T-helper 1 cell treated with Interleukin-12 subunit alpha and Interleukin-12 subunit beta and Interleukin-4 antibody, amounts not matched to agents 30 ng/mL and 1 ng/mL, for 36 hours (primary cell): ENCODE measurements around the gene AMN1. TPM values are rescaled to one million over a fixed set of nuclear protein-coding genes. Genes with fewer than 3 reads are reported as not detected.
"Not testable (repeated sequence)": the region's sequence is repeated elsewhere in the genome, so short reads cannot be mapped to it uniquely, and the experiment has no call there.

ENCODE experiments used
- intact Hi-C: fragments of 100-400 bp; cut with micrococcal nuclease; formaldehyde crosslinking; loops from one replicate; pipeline ENCODE4 v1.15.1; 2024
- total RNA-seq: library from RNA; stranded (reverse); gene quantifications from 2 replicates; pipeline ENCODE4 v1.2.3, GENCODE V29; 2022

Gene AMN1
- 4.0 and 5.0 TPM in 2 replicates for total RNA-seq

DNA sequence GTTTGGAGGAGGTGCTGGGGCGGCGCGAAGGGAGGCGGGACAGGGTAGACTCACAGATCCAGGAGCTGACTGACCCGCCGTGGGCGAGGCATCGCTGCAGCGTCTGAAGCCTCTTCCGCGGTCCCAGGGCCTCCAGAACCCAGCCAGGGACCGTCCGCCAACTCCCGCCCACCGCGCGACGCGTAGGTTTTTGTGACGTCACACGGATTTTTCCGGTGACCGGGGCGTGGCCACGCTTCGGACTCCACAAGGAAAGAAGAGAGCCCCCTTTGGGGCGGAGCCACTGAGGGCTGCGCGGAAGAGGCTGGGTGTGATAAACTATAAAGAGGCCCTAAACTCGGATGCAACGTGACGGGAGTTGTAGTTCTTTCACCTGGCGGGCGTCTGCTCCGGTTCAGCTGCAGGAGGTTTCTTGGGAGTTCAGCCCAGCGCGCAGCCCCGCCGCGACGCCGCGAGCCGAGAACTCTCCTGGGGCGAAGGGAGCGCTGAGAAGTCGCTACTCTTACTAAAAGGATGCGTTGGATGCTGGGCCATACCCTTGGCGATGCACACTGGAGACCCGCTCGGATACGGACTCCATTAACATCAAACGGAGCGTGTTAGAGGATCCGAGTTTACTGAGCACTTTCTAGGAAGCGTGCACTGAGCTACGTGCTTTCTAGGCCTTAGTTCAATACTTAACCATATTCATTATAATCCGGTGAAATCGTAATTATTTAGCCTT, at the start of gene AMN1:
TSS of gene AMN1 (minus strand) at position 105 of the 724 bp plus-strand sequence. CDS start at position 92, 13 bp downstream.
- intact Hi-C loops: loop anchor here (1.0 to 5.0 kb wide), 15 partner anchors 17 to 1026 kb away; partner anchors contain the start of genes BICD1, CAPRIN2, DDX11 and ETFBKMT

- intact Hi-C loops: loop anchor here (5.0 kb wide), 1 partner anchor 48 kb away; no protein-coding TSS in a partner anchor
These were observed 45.0 kb upstream of the AMN1 start for GRCh38 chr12:31773867-31774266.

DNA sequence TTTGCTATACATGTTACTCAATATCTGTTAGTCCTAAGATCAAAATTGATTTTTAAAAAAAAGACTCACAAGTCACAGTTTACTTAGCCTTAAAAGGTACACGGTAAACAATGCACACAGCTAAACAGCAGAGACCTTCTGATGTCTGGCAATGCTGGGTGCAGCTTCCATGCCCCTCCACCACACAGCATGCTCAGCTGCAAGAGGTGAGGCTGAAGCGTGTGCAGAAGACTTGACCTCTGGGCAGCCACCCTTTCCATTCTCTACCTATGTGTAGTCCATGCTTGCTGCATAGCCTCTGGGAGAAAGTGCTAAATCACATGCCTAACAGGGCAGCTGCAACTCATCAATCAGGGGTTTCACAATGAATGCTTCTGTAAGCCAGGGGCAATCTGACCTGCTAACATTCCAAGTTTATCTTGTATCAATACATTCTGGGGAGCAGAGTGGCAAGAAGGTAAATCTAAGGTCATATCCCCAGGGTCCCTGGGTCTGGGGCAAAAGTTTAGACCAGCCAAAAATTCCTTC, 44.5 kb upstream of the AMN1 start:
- intact Hi-C loops: loop anchor here (5.0 kb wide), 1 partner anchor 49 kb away; no protein-coding TSS in a partner anchor

GRCh38 chr12:31772685-31773222, 43.9 kb upstream of the AMN1 start:
- intact Hi-C loops: loop anchor here (5.0 kb wide), 1 partner anchor 50 kb away; no protein-coding TSS in a partner anchor

GRCh38 chr12:31772186-31772585, 43.4 kb upstream of the AMN1 start:
- intact Hi-C loops: loop anchor here (5.0 kb wide), 1 partner anchor 50 kb away; no protein-coding TSS in a partner anchor

DNA sequence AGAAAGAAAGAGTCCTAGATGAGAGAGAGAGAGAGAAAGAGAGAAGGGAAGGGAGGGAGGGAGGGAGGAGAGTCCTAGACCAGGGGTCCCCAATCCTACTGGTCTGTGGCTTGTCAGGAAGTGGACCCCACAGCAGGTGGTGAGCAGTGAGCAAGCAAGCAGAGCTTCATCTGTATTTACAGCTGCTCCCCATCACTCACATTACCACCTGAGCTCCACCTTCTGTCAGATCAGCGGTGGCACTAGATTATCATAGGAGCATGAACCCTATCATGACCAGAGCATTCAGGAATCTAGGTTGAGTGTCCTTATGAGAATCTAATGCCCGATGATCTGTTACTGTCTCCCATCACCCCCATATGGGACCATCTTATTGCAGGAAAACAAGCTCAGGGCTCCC, 39.2 kb upstream of the AMN1 start:
- intact Hi-C loops: no loop called here

DNA sequence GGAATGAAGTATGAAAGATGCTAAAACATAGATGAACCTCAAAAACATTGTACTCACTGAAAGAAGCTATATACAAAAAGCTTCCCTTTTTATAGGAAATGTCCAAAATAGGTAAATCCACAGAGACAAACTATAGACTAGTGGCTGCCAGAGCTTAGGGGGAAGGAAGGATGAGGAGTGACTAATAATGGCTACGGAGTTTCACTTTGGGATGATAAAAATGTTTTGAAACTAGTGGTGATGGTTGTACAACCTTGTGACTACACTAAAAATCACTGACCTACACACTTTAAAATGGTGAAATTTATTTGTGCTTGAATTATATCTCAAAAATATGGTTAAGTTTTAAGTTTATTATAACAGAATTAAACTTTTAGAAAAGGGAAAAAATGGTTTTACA, 37.1 kb upstream of the AMN1 start:
- intact Hi-C loops: no loop called here

DNA sequence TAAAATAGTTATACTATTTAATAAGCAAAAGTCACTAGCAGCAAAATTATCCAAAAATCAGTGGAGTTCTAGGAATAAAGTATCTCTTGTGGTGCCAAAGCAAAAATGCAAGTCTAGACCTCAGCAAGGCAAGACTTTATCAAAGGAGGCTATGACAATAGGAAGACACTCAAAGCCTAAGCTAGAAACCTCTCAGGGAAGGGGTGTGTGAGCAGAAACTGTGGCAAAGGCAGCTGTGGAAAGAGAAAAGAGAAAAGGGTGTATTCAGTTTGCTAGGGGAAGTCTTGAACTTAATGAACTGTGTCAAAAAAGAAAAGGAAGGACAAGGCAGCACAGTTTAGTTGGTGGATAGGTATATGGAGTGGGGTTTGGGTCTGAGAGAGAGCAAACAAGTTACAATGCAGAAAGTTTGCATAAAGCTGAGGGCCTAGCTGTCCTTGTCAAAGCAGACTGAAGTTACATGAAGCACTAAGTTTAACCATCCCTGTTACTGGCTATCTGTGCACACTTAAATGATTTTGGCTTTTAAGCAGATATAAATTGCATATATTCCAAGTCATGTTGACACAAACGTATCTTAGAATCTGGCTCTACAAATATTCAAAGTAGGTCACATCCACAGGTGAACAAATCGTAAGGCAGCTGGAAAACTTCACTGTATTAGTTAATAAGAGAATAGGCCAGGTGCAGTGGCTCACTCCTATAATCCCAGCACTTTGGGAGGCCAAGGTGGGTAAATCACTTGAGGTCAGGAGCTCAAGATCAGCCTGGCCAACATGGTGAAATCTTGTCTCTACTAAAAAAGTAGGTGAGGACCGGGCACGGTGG, 31.0 kb upstream of the AMN1 start:
- intact Hi-C loops: loop anchor here (1.0 kb wide), 2 partner anchors 10 to 31 kb away; partner anchors contain the start of gene AMN1

DNA sequence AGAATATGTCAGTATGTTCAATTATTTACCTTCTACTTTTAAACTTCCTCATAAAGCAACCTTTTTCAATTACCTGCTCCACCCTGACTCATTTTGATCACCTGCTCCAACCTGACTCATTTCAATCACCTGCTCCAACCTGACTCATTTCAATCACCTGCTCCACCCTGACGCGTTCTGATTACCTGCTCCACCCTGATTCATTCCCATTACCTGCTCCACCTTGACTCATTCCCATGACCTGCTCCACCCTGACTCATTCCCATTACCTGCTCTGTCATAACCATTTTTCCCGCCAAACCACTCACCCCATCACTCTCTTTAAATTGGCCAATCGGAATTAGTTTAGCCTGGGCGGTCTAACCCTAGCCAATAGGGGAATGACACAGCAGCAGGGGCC, 29.5 kb upstream of the AMN1 start:
- intact Hi-C loops: not testable (repeated sequence)

DNA sequence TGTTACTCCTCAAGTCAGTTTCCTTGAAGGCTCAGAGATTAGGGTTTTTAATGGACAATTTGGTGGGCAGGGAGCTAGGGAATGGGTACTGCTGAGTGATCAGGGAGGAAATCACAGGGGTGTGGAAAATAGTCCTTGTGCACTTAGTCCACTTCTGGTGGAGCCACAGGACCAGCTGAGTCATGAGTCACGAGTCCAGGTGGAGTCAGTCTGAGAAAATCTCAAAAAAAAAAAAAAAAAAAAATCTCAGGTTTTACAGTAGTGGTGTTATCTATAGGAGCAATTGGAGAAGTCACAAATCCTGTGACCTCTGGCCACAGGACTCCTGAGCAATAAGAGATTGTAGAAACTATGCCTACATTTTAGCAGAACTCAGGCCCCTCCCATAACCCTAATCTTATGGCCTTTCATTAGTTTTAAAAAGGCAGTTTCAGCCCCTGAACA, 28.2 kb upstream of the AMN1 start:
- intact Hi-C loops: no loop called here

- intact Hi-C loops: no loop called here
These were observed 23.6 kb upstream of the AMN1 start for GRCh38 chr12:31752450-31752849.

DNA sequence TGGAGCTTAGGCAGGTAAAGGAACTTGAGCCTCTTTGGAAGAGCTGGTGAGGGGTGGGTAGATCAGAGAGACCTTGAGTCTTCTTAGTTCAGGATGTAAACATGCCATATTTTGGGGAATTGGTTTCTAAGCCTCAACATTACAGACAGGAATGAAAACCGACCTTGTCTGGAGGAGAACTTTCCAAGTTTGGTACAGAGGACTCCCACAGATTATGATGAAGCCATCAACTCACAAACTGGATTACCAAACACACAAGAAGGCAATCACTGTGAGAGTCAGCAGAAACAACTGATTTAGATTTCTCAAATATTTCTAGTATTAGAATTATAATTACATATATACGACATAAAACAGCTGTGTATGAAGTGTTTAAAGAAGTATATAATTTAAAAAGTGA, 22.3 kb upstream of the AMN1 start:
- intact Hi-C loops: no loop called here

DNA sequence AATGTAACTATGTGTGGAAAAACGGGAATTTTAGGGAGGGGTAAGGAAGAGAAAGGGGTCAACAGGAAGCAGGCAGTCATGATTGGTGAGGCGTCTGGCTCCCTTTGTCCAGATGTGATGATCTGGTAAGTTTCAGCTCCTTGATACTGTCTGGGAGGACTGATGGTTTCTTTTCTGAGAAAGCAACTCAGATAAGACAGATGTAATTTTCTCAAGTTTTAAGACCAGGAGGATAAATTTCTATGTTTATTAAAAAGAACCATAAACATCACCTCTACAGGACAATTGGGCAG, 21.9 kb upstream of the AMN1 start:
- intact Hi-C loops: loop anchor here (1.0 kb wide), 1 partner anchor 9 kb away; no protein-coding TSS in a partner anchor

DNA sequence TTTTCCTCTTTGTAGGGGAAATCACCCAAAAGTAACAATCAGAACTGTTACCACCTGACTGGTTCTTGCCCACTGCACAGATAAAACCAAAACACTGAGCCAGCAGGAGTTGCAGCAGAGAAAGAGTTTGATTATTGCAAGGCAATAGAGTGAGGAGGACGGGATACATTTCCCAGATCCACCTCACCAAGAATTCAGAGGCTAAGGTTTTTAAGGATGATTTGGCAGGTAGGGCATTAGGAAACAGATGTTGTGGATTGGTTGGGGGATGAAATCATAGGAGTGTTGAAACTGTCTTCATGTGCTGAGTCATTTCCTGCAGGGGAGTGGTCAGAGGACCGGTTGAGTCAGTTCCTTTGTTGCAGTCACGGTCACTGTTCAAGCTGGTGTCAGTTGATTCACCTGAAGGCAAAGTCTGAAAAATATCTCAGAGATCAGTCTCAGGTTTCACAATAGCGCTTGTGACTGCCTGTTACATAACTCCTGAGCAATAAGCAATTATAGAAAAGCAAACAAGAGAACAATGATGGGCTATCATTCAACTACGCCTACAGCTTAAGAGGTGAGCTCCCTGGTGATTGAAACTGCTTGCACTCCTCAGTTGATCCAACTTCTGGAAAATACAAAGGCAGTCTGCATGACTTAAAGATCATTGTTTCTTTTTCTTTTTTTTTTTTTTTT, 20.3 kb upstream of the AMN1 start:
- intact Hi-C loops: loop anchor here (1.0 to 5.0 kb wide), 6 partner anchors 14 to 427 kb away; partner anchors contain the start of gene ETFBKMT

- intact Hi-C loops: loop anchor here (5.0 kb wide), 3 partner anchors 57 to 423 kb away; no protein-coding TSS in a partner anchor
These were observed 16.4 kb upstream of the AMN1 start for GRCh38 chr12:31745242-31745641.

GRCh38 chr12:31744363-31744762, 15.5 kb upstream of the AMN1 start:
- intact Hi-C loops: not testable (repeated sequence)

- intact Hi-C loops: no loop called here
These were observed 14.1 kb upstream of the AMN1 start for GRCh38 chr12:31742891-31743290.

DNA sequence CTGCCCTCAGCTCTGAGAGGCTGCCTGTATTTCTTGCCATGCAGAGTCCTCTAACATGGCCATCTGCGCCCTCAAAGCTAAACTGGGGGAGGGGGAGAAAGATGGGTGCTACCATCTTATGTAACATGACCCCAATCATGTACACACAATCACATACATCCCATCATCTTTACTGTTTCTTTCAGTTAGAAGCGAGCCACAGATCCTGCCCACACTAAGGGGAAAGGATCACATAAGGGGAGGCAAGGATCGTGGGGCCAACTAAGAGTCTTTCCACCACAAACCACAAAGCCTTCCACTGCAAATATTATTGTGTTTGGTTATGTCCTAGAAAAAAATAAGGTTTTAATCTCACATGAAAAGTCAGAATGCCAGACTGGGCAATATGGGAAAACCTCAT, 11.8 kb upstream of the AMN1 start:
- intact Hi-C loops: no loop called here

- intact Hi-C loops: loop anchor here (2.0 kb wide), 1 partner anchor 137 kb away; no protein-coding TSS in a partner anchor
These were observed 8.9 kb upstream of the AMN1 start for GRCh38 chr12:31737763-31738162.

GRCh38 chr12:31737345-31737744, 8.5 kb upstream of the AMN1 start:
- intact Hi-C loops: loop anchor here (2.0 kb wide), 1 partner anchor 137 kb away; no protein-coding TSS in a partner anchor

DNA sequence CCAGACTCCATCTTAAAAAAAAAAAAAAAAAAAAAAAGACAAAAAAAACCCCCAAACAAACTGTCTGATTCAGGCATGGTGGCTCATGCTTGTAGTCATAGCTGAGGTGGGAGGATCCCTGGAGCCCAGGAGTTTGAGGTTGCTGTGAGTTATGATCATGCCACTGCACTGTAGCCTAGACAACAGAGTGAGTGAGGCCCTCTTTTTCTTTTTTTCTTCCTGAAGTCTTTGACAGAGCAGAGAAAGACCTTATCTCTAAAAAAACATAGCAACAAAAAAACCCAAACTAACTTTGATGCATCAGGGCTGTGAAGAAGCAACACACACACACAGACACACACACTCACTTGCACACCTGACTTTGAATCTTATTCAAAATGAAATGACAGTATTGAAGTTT, 7.7 kb upstream of the AMN1 start:
- intact Hi-C loops: loop anchor here (1.0 to 2.0 kb wide), 4 partner anchors 10 to 160 kb away; partner anchors contain the start of gene ETFBKMT
